Measurements from ENCODE around the gene CENPM. TPM values are rescaled to one million over a fixed set of nuclear protein-coding genes. Genes with fewer than 3 reads are reported as not detected.

The CENPM gene
- polyA plus RNA-seq, 1 donor (not counting 4 experiments of a cell fraction or from before 2014, with no cell fraction given), result 4.8 TPM

GRCh38 chr22:41957941-41958556, 11.1 kb upstream of the CENPM start:
- Histone ChIP-seq H2AFZ (ENCODE audit: control insufficient read depth, low read length) (peak overlapping the region; percentile 15), H3K4me1 (ENCODE audit: control insufficient read depth, extremely low read depth, insufficient read depth, low read length) (no peaks in the 10 kb centered on the region), H3K27ac (ENCODE audit: control insufficient read depth, insufficient read depth, low read length) (no peak overlapping the region), H3K9me3 (ENCODE audit: control insufficient read depth, low read depth, low read length) (no peaks in the 10 kb centered on the region), H3K36me3 (ENCODE audit: control insufficient read depth in 2 of 2, extremely low read depth in 1 of 2, insufficient read depth in 2 of 2, low read length in 2 of 2) (no peaks in the 10 kb centered on the region), H3K27me3 (ENCODE audit: control insufficient read depth, extremely low read depth, insufficient read depth, low read length) (no peaks in the 10 kb centered on the region), H3K9ac (ENCODE audit: control insufficient read depth, extremely low read depth, insufficient read depth, low read length) (no peak overlapping the region), H3K9me1 (ENCODE audit: control insufficient read depth, extremely low read depth, insufficient read depth, low read length) (no peaks in the 10 kb centered on the region), H3K4me3 (ENCODE audit: control insufficient read depth in 2 of 3, extremely low read depth in 1 of 3, insufficient read depth in 2 of 3, low read depth in 1 of 3, low read length in 3 of 3) (no peak overlapping the region), H4K20me1 (ENCODE audit: control insufficient read depth, extremely low read depth, insufficient read depth, low read length) (no peaks in the 10 kb centered on the region), H3K4me2 (ENCODE audit: control insufficient read depth, extremely low read depth, insufficient read depth, low read depth, low read length) (no peak overlapping the region), H3K79me2 (ENCODE audit: control insufficient read depth, insufficient read depth, low read length) (no peaks in the 10 kb centered on the region)
- dilution Hi-C loops (cut with MboI; ENCODE audit: extremely low pct_ligation_motif_present, low sequenced_read_pairs), result no loop called here
- TF ChIP-seq, protein P1, sequence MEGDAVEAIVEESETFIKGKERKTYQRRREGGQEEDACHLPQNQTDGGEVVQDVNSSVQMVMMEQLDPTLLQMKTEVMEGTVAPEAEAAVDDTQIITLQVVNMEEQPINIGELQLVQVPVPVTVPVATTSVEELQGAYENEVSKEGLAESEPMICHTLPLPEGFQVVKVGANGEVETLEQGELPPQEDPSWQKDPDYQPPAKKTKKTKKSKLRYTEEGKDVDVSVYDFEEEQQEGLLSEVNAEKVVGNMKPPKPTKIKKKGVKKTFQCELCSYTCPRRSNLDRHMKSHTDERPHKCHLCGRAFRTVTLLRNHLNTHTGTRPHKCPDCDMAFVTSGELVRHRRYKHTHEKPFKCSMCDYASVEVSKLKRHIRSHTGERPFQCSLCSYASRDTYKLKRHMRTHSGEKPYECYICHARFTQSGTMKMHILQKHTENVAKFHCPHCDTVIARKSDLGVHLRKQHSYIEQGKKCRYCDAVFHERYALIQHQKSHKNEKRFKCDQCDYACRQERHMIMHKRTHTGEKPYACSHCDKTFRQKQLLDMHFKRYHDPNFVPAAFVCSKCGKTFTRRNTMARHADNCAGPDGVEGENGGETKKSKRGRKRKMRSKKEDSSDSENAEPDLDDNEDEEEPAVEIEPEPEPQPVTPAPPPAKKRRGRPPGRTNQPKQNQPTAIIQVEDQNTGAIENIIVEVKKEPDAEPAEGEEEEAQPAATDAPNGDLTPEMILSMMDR (optimal IDR thresholded peaks at IDR 0.05 in 1 of 3, IDR thresholded peaks at IDR 0.05 in 1 of 3, conservative IDR thresholded peaks at IDR 0.05 in 1 of 3; ENCODE audit: extremely low read depth in 1 of 3, insufficient read depth in 2 of 3, low read length in 3 of 3), result no peak
- no peak for TF ChIP-seq EZH2 (IDR thresholded peaks at IDR 0.05; ENCODE audit: low read length)
- DNase-seq (ENCODE audit: low read depth, low spot score) (no peak), FAIRE-seq (no peak)

GRCh38 chr22:41952713-41953112, 5.8 kb upstream of the CENPM start:
- no peak for FAIRE-seq
- H3K27ac ChIP-seq (ENCODE audit: control insufficient read depth, insufficient read depth, low read length), result no peak overlapping the region
- dilution Hi-C loops (cut with MboI; ENCODE audit: extremely low pct_ligation_motif_present, low sequenced_read_pairs), result no loop called here

More at GRCh38 chr22:41952713-41953112, 5.8 kb upstream of the CENPM start:
- no peak for TF ChIP-seq EZH2 (IDR thresholded peaks at IDR 0.05; ENCODE audit: low read length)
- TF ChIP-seq, protein P1 (optimal IDR thresholded peaks at IDR 0.05 in 1 of 3, IDR thresholded peaks at IDR 0.05 in 1 of 3, conservative IDR thresholded peaks at IDR 0.05 in 1 of 3; ENCODE audit: extremely low read depth in 1 of 3, insufficient read depth in 2 of 3, low read length in 3 of 3), result no peak
- H3K4me1 ChIP-seq (ENCODE audit: control insufficient read depth, extremely low read depth, insufficient read depth, low read length), result no peaks in the 10 kb centered on the region
- H3K9ac ChIP-seq (ENCODE audit: control insufficient read depth, extremely low read depth, insufficient read depth, low read length), result no peak overlapping the region
- H3K27me3 ChIP-seq (ENCODE audit: control insufficient read depth, extremely low read depth, insufficient read depth, low read length), result no peaks in the 10 kb centered on the region
- no peaks in the 10 kb centered on the region for H4K20me1 ChIP-seq (ENCODE audit: control insufficient read depth, extremely low read depth, insufficient read depth, low read length)
- H3K9me3 ChIP-seq (ENCODE audit: control insufficient read depth, low read depth, low read length), result no peaks in the 10 kb centered on the region
- H3K79me2 ChIP-seq (ENCODE audit: control insufficient read depth, insufficient read depth, low read length), result no peaks in the 10 kb centered on the region
- H3K36me3 ChIP-seq (ENCODE audit: control insufficient read depth in 2 of 2, extremely low read depth in 1 of 2, insufficient read depth in 2 of 2, low read length in 2 of 2), result no peaks in the 10 kb centered on the region
- no peak for DNase-seq (ENCODE audit: low read depth, low spot score)
- no peak overlapping the region for H3K4me2 ChIP-seq (ENCODE audit: control insufficient read depth, extremely low read depth, insufficient read depth, low read depth, low read length)
- H2AFZ ChIP-seq (ENCODE audit: control insufficient read depth, low read length), result no peak overlapping the region
- no peaks in the 10 kb centered on the region for H3K9me1 ChIP-seq (ENCODE audit: control insufficient read depth, extremely low read depth, insufficient read depth, low read length)
- H3K4me3 ChIP-seq (ENCODE audit: control insufficient read depth in 2 of 3, extremely low read depth in 1 of 3, insufficient read depth in 2 of 3, low read depth in 1 of 3, low read length in 3 of 3), result no peak overlapping the region
